Activated CD4-positive, alpha-beta T cell treated with anti-CD3 and anti-CD28 coated beads, Interleukin-2, amount 50 U/mL, for 1 hour (primary cell): Measurements from ENCODE around the gene SYT11.
"Not testable (repeated sequence)": the region's sequence is repeated elsewhere in the genome, so short reads cannot be mapped to it uniquely, and the experiment has no call there.

Source experiments
- DNase-seq: peaks from one replicate; pipeline ENCODE4 v3.0.0-alpha.2; 2020

SYT11 gene

DNA sequence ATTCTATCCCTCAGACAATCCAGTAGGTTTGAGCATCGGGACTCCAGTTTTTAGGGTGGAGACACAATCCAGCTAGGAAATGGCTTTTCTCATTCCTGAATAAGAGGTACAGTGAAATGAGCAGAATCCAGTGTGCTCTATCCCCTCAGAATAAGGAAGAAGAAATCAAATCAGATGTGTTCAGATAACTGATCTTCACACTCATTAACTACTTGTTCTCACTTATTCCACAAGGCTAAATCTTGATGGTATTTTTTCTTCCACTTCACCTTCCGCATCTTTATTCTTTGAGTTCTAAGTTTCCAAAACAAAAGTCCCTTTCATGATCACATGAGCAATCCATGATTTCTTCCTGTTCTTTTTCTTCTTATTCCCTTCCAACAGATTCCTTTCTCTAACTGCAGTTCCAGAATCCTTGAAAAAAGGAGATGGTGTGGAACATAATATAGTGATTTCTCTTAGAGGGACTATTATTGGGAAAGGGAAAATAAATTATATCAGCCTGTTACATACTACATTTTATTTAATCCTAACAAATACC is 1.7 kb downstream of the SYT11 start:
- DNase-seq: no peak

DNA sequence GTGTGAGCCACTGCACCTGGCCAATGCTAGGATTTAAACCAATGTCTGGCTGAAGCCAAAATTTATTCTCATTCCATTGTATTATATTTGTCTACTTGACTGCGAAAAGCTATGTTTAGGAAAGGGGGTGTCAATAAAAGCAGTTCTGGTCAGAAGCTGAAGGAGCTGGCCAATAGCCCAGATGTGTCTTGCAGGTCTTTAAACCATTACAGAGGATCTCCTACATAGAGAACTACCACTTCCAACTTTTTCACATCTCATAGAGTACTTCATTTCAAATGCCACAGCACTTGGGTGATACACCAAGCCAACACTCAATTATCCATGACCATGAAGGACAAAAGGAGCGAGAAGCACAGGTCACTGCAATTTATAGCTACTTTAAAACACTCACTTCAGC is 2.5 kb downstream of the SYT11 start:
- DNase-seq: no peak

DNA sequence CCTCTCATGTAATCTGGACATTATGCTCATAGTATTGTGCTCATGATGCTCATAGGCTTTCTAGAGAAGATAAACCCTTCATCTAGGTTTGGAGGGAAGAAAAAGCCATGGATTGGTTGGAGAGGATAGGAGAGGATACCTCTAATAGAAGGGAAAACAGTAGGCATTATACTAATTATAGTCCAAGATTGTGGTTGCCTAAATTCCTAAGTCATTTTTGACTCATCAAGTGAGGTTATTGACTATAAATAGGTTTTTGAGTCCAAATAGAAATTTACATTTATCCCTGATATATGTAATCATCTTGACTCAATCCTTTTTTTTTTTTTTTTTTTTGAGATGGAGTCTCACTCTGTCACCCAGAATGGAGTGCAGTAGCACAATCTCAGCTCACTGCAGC is 5.0 kb downstream of the SYT11 start:
- DNase-seq: no peak

- no peak for DNase-seq
Measured at GRCh38 chr1:155867766-155868165, 8.4 kb downstream of the SYT11 start.

GRCh38 chr1:155871390-155871789 is 12.0 kb downstream of the SYT11 start:
- no peak for DNase-seq

DNA sequence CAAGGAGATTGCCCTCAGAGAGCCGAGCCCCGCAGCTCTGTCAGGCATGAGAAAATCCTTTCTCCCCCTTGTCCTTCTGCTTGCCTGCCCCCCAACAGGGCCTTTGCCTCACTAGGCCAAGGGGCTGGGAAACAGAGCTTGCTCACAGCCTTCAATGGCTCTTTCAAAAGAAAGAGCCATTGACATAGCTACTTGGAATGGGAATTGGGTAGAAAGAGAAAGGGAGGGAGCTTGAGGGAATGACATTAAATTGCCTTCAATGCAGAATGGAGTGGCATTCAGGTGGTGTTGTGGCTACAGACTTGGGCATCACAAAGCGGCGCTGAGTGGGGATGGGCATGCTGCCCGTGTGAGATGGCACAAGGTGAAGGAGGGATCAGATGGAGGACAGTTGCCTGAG is 13.2 kb downstream of the SYT11 start:
- DNase-seq: no peak

DNA sequence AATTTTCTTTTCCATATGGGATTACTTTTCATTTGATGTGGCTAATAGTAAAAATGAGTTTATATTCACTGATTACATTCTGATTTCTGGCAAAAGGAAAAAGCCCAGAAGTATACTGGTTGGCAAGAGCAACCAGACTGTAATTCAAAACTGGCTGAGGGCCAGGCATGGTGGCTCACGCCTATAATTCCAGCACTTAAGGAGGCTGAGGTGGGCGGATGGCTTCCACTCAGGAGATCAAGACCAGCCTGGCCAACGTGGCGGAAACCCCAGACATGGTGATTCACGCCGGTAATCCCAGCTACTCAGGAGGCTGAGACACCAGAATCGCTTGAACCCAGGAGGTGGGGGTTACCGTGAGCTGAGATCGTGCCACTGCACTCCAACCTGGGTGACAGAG is 14.5 kb downstream of the SYT11 start:
- DNase-seq: no peak

GRCh38 chr1:155877945-155878344 is 18.6 kb downstream of the SYT11 start:
- no peak for DNase-seq

- DNase-seq: no peak
Measured at GRCh38 chr1:155880251-155880650, 20.9 kb downstream of the SYT11 start.

GRCh38 chr1:155880950-155881349 is 21.6 kb downstream of the SYT11 start:
- no peak for DNase-seq

DNA sequence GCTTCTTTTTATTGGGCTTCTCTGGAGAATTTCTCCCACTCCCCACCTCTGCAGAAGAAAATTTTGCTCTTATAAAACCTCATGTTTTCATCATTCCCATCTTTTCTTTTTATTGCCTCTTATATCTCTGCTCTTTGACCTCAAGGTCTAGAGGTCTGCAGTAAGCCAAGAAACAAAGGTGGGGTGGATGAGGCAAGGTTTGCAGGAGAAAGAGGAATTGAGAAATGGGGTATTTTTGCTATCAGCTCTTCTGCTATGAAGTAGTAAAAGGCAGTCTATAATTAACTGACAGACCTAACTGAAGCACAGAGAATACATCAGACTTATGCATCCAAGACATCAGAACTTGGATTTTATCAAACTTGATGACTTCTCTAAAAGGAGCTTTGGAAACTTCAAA is 22.9 kb downstream of the SYT11 start:
- no peak for DNase-seq

DNA sequence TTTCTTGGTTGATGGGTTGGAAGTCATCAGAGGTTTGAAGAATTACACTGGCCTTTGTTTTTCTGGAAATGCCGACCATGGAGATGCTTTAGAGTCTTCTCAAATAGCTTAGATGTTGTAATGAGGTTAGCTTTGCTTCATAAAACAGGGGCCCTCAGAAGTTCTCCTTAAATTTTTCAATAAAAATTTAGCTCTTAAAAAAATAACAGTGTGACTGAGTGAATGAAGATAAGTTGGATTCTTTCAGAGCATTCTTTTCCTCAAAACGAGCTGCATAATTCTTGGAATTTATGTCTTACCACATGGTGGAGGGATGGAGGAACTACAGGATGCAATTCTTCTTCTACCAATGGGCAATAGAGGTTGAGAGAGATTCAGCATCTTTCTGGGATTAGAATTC is 23.4 kb downstream of the SYT11 start:
- no peak for DNase-seq

DNA sequence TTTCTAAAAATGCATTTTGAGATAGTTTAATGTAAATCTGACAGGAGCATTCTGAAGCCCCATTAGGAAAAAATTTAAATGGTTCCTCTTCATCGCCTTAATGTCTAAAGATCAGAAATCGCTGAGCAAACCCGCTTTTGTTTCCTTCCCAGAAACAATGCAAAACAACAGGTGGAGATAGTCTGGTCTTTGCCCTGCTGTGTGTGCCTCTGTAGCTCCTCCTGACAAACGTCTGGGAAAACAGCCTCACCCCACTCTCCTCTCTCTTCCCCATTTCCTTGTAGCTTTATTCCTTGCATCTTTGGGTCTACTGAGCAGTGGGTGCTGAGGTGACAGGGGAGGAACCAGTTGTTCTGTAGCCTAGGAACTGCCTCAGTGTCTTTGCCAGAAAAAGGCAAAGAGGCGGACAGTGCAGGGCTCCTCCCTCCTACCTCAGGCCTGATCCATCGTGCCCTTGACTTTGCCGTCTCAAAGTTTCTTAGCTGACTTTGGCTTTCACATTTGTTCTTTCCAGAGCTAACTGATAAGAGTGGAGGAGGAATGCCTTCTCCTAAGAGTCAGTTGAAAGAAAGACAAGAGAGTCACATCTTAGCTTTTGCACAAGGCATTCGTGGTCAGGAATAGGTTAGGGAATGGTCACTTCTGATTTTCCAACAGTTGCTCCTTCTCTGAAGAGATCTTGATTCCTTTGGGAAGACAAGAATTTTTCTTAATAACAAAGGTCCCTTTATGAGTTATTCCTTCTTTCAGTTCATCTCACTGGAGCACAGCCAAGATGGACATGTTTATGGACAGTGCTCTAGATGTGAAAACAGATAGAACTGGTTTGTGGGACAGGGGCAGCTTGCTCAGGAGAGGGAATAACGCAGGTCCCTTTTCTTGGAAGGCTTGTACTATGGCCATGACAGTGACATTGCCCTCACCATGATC is 24.9 kb downstream of the SYT11 start:
- no peak for DNase-seq

DNA sequence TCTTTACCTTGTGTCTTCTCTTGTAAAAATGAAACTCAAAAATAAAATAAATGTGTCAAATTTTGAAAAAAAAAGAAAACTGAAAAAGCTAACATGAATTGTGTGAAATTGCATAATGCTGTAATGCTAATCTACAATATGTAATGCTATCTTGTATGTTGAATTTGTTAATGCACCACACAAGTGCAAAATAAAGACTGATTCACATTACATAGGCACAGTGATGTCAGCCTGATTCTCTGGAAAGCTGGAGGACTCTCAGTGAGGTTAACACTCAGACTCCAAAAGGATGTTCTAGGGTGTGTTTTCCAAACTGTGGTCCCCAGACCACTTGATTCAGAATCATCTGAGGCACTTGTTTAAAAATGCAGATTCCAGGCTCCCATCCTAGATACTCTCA is 25.6 kb downstream of the SYT11 start:
- no peak for DNase-seq

- no peak for DNase-seq
Measured at GRCh38 chr1:155888481-155888880, 29.1 kb downstream of the SYT11 start.

- DNase-seq: no peak
Measured at GRCh38 chr1:155889566-155889965, 30.2 kb downstream of the SYT11 start.

DNA sequence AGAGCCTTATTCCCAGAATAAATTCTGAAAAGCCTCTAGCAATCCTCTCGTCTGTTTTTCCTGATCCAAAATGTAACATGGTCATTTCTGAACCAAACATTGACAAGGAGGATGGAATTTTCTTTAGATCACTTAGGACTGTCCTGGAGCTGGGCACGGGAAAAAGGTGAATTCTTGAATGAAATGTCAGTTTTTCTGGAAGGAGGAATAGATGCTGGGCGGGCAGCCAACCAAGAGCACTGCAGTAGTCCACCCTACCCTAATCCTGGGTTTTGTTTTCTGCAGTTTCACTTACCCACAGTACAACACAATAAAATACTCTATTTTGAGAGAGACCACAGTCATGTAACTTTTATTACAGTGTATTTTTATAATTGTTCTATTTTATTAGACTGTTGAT is 30.9 kb downstream of the SYT11 start:
- DNase-seq: no peak

GRCh38 chr1:155892796-155893195 is 33.4 kb downstream of the SYT11 start:
- DNase-seq: no peak

DNA sequence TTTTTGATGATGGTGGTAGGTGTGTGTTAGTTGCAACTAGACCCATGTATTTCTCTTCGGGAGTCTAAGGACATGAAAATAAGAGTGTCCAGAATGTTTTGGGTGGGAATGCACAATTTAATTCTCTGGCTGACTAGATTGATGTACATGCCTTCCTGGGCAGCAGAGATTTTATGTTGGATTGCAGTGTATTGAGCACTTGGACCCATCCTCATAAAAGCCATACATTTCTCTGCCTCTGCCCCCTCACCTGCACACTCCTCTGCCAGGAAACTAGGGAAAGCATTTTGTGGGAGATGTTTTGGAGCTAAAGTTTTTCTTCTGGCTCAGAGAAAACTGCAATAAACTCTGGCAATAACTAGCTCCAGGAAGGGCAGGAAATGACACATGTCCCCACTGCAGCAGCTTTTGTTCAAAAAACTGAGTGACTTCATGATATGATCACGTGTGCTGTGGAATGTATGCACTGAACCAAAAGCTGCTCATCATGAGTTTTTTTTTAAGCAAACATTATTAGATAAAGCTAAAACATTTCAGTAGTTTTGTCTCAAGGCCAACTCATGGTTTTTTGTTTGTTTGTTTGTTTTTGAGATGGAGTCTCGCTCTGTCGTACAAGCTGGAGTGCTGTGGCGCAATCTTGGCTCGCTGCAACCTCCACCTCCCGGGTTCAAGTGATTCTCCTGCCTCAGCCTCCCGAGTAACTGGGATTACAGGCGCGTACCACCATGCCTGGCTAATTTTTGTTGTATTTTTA is 34.2 kb downstream of the SYT11 start:
- no peak for DNase-seq

DNA sequence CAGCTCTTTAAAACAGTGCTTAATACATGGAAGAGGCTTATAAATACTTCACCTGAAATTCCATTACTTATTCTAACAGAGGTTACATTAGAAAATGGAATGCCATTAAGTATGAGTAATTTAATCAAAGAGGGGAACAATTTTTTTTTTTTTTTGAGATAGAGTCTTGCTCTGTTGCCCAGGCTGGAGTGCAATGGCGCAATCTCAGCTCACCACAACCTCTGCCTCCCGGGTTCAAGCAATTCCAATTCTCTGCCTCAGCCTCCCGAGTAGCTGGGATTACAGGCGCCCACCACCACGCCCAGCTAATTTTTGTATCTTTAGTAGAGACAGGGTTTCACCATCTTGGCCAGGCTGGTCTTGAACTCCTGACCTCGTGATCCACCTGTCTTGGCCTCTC is 36.2 kb downstream of the SYT11 start:
- not testable (repeated sequence) for DNase-seq

DNA sequence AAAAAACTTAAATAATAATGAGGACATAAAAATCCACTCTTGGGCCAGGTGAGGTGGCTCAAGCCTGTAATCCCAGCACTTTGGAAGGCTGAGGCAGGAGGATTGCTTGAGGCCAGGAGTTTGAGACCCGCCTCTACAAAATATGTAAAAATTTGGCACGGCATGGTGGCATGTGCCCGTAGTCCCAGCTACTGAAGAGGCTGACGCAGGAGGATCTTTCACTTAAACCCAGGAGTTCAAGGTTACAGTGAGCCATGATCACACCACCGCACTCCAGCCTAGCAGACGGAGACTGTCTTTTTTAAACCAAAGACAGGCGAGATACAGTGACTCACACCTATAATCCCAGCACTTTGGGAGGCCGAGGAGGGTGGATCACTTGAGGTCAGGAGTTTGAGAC is 37.1 kb downstream of the SYT11 start:
- DNase-seq: not testable (repeated sequence)

GRCh38 chr1:155897746-155898145 is 38.4 kb downstream of the SYT11 start:
- no peak for DNase-seq

DNA sequence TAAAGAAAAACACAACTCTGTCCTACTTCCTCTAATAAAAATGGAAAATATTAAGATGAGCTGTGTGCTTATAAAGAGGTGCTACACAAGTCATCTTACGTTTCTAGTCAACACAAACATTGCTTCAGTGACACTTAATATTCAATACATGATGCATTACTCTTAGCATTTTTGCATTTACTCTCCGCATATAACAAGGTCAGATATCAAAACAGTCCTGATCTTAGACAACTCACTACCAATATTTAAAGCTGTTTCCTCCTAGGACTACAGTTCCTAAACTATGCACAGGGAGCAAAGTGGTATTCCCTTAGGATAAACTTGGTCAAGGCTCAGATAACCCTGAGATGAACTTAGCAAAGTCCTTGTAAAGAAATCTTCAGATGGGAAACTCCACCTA is 39.5 kb downstream of the SYT11 start:
- DNase-seq: no peak

- DNase-seq: no peak
Measured at GRCh38 chr1:155899683-155900082, 40.3 kb downstream of the SYT11 start.
